ENCODE data around the gene SLC27A6. TPM values are rescaled to one million over a fixed set of nuclear protein-coding genes. Genes with fewer than 3 reads are reported as not detected.

SLC27A6 gene
- total RNA-seq, 4 donors from 2014 or later, result not detected

GRCh38 chr5:129002527-129002842 lies 37.2 kb downstream of the SLC27A6 start:
- ATAC-seq (ENCODE audit: low FRiP score) (no peak), DNase-seq (ENCODE audit: low spot score) (no peak)
- TF ChIP-seq CTCF (IDR thresholded peaks at IDR 0.05), result no peak

GRCh38 chr5:129003232-129003631 lies 37.9 kb downstream of the SLC27A6 start:
- no peak for TF ChIP-seq CTCF (IDR thresholded peaks at IDR 0.05)
- ATAC-seq (ENCODE audit: low FRiP score), result no peak
- DNase-seq (ENCODE audit: low spot score), result no peak

GRCh38 chr5:129014185-129014584 lies 48.9 kb downstream of the SLC27A6 start:
- TF ChIP-seq CTCF (IDR thresholded peaks at IDR 0.05), result no peak
- DNase-seq (ENCODE audit: low spot score) (no peak), ATAC-seq (ENCODE audit: low FRiP score) (no peak)

GRCh38 chr5:129018837-129019236 lies 53.5 kb downstream of the SLC27A6 start:
- ATAC-seq (ENCODE audit: low FRiP score), result no peak
- TF ChIP-seq CTCF (IDR thresholded peaks at IDR 0.05), result no peak
- DNase-seq (ENCODE audit: low spot score), result no peak

- DNase-seq (ENCODE audit: low spot score) (no peak), ATAC-seq (ENCODE audit: low FRiP score) (no peak)
- no peak for TF ChIP-seq CTCF (IDR thresholded peaks at IDR 0.05)
Measured at GRCh38 chr5:129019401-129019908, 54.2 kb downstream of the SLC27A6 start.

- no peak for TF ChIP-seq CTCF (IDR thresholded peaks at IDR 0.05)
- DNase-seq (ENCODE audit: low spot score) (no peak), ATAC-seq (ENCODE audit: low FRiP score) (no peak)
Measured at GRCh38 chr5:129020683-129021082, 55.4 kb downstream of the SLC27A6 start.

GRCh38 chr5:129021744-129022143 lies 56.5 kb downstream of the SLC27A6 start:
- no peak for TF ChIP-seq CTCF (IDR thresholded peaks at IDR 0.05)
- no peak for DNase-seq (ENCODE audit: low spot score)
- ATAC-seq (ENCODE audit: low FRiP score), result no peak
